HG02943 (cell line): ENCODE results near the gene ZNF254.
"Not testable (repeated sequence)": the region's sequence is repeated elsewhere in the genome, so short reads cannot be mapped to it uniquely, and the experiment has no call there.

Source experiments
- ATAC-seq: cut with Tn5 transposase; IDR thresholded peaks from one replicate; pipeline ENCODE4 v1.9.1; 2021; ENCODE audit warnings: mild to moderate bottlenecking, low read depth, moderate library complexity; ENCODE audit not compliant: unreplicated experiment

Gene ZNF254

DNA sequence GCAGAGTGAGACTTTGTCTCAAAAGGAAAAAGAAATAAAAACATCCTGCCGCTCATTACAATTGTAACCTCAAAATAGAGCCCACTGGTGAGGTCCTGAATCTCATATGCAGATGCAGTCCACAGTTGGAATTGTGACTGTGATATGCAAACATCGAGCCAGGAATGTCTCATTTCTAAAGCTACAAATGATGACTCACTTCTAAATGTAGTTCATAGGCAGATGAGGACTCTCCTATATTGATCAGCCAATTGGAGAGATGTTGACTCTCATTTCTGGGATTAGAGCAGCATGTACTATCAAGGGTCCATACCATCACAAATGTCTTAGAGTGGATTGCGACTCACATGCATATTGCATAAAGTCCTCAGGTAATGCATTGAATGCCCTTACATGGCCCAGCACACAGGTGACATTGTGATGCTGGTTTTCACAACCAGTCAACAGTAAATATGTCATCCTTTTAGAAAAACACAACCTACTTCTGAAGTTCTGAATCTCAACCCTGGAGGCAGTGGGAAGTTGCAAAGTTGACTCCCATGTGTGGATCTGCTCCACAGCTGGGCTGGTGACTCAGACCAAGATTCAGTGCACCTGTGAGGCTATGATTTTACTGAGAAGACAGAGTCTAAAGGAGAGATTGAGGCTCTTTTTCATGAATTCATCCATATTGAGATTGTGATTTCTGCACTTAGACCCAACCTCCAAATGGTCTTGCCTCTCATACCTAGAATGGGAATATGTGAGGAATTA, 16.9 kb upstream of the ZNF254 start:
- ATAC-seq: no peak

GRCh38 chr19:24071078-24071477, 15.9 kb upstream of the ZNF254 start:
- ATAC-seq: no peak

GRCh38 chr19:24072720-24073119, 14.3 kb upstream of the ZNF254 start:
- ATAC-seq: no peak

DNA sequence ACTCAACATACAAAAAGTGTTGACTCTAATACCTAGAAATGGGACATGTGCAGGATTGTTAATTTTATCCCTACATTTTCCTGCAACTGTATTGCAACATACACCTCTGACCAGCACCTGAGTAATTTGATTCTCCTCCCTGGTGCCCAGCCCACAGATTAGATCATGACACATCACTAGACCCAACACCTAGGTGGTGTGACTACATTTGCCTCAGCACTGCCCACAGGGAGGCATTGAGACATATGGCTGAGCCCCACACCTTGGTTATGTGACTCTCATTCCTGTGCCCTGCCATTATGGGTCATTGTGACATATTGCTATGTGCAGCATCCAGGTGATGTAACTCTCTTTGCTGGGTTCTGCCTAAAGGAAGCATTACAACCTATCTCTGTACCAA, 13.2 kb upstream of the ZNF254 start:
- ATAC-seq: no peak

GRCh38 chr19:24074720-24075454, 12.1 kb upstream of the ZNF254 start:
- ATAC-seq: no peak

DNA sequence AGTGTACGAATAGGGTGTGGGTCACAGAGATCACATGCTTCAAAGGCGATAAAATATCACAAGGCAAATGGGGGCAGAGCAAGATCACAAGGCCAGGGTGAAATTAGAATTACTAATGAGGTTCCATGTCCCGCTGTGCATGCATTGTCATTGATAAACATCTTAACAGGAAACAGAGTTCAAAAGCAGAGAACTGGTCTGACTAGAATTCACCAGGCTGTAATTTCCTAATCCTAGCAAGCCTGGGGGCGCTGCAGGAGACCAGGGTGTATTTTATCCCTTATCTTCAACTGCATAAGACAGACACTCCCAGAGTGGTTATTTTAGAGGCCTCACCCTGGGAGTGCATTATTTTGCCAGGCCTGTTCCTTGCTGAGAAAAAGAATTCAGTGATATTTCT, 11.5 kb upstream of the ZNF254 start:
- not testable (repeated sequence) for ATAC-seq

GRCh38 chr19:24078680-24079079, 8.3 kb upstream of the ZNF254 start:
- no peak for ATAC-seq

GRCh38 chr19:24081056-24081455, 5.9 kb upstream of the ZNF254 start:
- ATAC-seq: no peak

- no peak for ATAC-seq
Measured at GRCh38 chr19:24098359-24098758, 11.4 kb downstream of the ZNF254 start.

GRCh38 chr19:24099829-24100228, 12.8 kb downstream of the ZNF254 start:
- ATAC-seq: no peak

DNA sequence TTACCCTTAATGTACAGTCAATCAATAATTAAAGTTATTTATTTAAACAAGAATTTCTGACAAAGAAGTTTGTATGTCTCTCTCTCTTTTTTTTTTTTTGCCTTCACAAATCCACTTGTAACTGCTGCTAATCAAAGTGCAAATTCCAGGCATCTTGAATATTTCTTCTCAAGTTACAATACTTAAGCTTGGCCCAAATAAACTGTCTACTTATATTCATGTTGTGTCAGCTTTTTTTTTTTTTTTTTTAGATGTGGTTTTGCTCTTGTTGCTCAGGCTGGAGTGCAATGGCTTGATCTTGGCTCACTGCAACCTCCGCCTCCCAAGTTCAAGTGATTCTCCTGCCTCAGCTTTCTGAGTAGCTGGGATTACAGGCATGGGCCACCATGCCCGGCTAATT, 13.6 kb downstream of the ZNF254 start:
- not testable (repeated sequence) for ATAC-seq

DNA sequence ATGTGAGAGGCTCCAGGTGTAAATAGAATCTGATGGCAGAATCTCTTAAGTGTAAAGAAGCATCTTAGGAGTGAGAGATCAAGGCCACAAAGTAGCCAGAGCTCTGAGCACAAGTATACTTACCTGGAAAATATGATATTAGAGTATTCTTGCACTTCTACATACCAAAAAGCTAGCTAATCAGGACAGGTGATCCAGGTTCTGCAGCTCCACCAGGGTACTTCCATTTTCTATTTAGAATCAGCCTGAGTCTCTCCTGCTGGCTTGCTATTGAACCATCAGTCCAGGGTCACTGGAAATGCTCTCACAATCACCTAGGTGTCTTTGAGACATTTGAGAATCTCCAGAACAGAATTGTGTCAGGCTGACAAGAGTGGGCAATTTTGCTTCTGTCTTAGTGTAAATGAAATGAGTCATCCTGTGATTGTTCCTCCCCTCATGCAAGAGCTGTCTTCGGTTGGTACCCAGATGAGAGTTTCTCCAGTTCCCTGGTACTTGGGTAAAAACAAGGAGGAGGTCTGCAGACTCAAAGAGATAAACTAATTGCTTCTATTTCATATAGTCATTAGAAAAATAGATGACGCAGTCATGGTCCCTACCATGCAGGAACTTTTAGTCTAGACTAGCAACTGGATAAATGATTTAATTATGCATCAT, 14.6 kb downstream of the ZNF254 start:
- ATAC-seq: no peak

DNA sequence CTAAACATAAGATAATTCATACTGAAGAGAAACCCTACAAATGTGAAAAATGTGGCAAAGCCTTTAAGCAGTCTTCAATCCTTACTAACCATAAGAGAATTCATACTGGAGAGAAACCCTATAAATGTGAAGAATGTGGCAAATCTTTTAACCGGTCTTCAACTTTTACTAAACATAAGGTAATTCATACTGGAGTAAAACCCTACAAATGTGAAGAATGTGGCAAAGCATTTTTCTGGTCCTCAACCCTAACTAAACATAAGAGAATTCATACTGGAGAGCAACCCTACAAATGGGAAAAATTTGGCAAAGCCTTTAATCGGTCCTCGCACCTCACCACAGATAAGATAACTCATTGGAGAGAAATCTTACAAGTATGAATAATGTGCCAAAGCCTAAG, 40.6 kb downstream of the ZNF254 start:
- no peak for ATAC-seq

DNA sequence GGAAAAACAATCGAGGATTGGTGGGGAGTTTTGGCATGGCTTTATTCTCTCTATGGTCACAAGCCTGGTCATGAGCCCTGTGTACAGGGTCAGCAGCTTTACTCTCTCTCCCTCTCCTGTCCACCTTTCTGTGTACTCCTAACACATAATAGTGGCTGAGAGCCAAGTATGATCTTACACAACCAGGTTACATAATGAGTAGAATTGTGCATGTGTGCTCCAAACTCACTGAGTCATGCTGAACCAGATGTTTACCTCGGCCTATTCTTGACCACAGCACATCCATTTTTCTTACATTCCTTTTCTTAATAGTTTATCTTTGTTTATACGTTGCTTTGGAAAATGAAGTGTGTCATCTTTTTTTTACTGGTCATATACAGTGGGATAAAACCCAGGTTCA, 53.1 kb downstream of the ZNF254 start:
- no peak for ATAC-seq

DNA sequence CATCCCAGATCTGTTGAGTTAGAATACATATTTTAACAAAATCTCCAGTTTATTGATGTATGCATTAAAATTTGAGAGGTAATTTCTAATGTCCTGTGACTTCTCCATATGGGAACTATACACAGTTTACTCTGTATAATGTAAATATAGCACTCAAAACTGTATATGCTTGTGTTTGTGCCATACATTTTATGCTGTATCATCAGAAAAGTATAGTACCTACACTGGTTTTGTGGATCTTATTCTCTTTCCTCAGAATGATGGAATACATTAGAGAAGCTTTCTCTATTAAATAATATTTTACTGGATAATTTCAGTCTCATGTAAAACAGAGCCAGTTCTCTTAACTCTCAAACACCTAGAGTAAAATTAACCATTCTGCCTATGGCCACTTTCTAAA, 53.6 kb downstream of the ZNF254 start:
- ATAC-seq: no peak

DNA sequence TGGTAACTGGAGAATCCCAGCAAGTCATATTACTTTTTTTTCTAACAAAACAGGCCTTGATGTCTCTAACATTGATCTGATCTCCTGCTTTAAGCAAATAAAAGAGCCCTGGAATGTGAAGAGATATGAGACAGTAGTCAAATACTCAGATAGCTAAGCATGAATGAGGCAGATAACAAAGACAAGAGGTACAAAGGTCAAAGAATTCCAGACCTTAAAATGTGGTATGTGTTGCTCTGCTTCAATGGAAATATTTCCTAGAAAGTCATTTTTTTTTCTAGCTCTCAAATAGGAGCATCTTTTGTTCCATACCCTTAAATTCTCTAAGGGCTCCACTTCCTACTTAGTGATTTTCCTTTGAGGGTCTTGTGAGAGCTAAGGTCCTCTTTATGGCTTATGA, 54.6 kb downstream of the ZNF254 start:
- no peak for ATAC-seq

DNA sequence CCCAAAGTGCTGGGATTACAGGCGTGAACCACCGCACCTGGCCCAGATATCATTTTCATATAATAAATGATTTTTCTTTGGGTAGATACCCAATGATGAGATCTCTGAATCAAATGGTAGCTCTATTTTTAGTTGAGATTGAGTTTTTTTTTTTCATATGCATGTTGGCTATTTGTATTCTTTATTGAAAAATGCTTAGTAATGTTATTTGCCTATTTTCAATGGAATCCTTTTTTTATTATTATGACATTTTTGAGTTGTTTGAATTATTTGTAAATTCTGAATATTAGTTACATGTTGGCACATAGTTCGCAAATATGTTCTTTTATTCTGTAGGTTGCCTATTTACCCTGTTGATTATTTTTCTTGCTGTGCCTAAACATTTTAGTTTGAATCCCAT, 55.8 kb downstream of the ZNF254 start:
- no peak for ATAC-seq

DNA sequence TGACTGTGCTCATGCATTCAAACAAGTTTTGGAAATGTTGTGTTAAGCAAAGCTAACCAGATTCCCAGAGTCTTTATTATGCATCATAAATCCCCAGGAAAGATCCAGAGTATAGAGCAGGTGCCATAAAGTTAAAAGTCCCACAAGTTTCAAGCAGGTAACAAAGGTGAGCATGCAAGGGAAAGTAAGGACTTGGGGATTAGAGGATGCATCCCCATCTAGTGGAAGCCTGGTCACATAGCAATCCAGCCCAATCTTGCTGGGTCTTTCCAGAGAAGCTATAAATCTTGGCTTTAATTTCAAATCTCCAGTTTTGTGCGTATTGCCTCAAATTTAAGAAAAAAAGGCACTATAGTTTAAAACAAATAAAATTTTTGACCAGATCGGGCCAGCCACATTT, 72.7 kb downstream of the ZNF254 start:
- no peak for ATAC-seq

DNA sequence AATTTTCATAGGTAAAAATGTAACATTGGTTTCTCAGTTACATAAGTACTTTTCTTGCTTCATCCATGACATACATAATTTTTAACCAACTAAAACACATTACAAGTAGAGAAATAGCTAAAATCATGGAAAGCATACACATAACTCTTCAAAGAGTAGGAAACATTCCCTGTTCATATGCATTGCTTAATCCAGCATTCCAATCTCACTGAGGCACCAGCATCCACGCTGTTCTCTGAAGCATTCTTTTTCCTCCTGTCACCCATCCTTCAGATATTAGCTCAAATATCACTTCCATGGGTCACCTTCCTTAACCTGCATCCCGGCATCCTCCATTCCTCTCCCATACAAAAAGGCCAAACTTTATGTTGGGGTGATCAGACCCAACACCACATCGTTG, 79.1 kb downstream of the ZNF254 start:
- ATAC-seq: no peak

- no peak for ATAC-seq
Measured at GRCh38 chr19:24173882-24174281, 86.9 kb downstream of the ZNF254 start.

DNA sequence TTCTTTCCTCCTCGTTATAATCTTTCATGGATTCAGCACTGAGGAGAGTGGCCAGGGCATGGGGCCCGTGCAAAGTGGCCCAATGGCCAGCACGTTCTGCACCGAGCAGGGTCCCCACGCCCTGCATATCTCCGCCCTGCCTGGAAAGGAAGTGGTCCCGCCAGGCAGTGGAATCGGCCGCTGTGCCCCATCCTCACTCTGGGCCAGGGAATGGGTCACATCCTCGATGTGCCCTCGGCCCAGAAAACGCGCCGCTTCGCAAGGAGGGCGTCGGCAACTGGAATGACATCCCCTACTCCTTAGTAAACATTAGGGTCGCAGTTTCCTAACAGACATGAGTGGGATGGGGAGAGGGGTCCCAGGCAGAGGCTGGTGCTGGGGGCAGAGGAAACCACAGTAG, 90.7 kb downstream of the ZNF254 start:
- no peak for ATAC-seq

DNA sequence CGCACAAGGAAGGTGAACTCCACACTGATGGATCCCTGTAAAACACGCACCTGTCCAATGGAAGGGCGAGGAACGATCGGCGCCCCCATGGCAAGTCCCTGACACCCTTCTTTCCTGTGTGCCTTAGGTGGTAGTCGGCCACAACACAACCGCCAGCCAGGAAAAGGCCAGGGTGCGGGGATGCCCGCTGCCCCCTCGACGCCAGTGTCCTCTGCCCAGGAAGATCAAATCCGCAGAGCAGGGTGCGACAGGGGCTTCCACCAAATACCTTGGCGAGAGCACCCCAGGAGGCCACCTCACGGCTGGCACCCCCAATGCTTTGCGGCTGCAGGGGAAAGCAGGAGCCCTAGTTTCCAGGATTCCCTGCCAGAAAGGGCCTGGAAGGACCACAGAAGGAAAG, 91.2 kb downstream of the ZNF254 start:
- no peak for ATAC-seq
